H1 (cell line): ENCODE data around the gene LTB4R. TPM values are rescaled to one million over a fixed set of nuclear protein-coding genes. Genes with fewer than 3 reads are reported as not detected.

Experiments
- HDAC6 ChIP-seq: IDR thresholded peaks from one replicate; pipeline ENCODE4 v1.7.1; 2012; ENCODE audit warnings: low read depth, mild to moderate bottlenecking, inconsistent platforms, low read length, moderate library complexity
- JUND ChIP-seq: IDR thresholded peaks from 2 replicates; pipeline ENCODE4 v1.6.1; 2011; ENCODE audit warnings: mild to moderate bottlenecking, improper control_type of control experiment, low read length
- KDM4A ChIP-seq: IDR thresholded peaks from one replicate; pipeline ENCODE4 v1.7.1; 2012; ENCODE audit warnings: low read depth, mild to moderate bottlenecking, moderate library complexity, low read length, inconsistent platforms; ENCODE audit not compliant: severe bottlenecking
- NRF1 ChIP-seq: IDR thresholded peaks from 2 replicates; pipeline ENCODE4 v1.6.1; 2011; ENCODE audit warnings: mild to moderate bottlenecking, low read depth, low read length, improper control_type of control experiment
- SIN3A ChIP-seq, 2 experiments: IDR thresholded peaks in 1 of 2; conservative IDR thresholded peaks in 1 of 2; 2 replicates each; pipeline ENCODE4 v1.6.1; 2011 to 2012; ENCODE audit warnings: low read length in 2 of 2, improper control_type of control experiment in 1 of 2, low read depth in 1 of 2, mild to moderate bottlenecking in 1 of 2
- SP1 ChIP-seq: IDR thresholded peaks from 2 replicates; pipeline ENCODE4 v1.6.1; 2011; ENCODE audit warnings: low read depth, low read length
- SP2 ChIP-seq: IDR thresholded peaks from 2 replicates; pipeline ENCODE4 v1.6.1; 2012; ENCODE audit warnings: mild to moderate bottlenecking, low read length, inconsistent platforms
- ZNF274 ChIP-seq: IDR thresholded peaks from 2 replicates; pipeline ENCODE4 v1.7.0; 2012; ENCODE audit warnings: low read length, borderline replicate concordance; ENCODE audit errors: extremely low read depth
- polyA plus RNA-seq, 7 experiments: library from polyadenylated mRNA; depleted of rRNA in 3 of 7; stranded (reverse) in 5 of 7; unstranded in 2 of 7; fragments of >200 nt in 5 of 7; fragments of 200-250 nt in 2 of 7; gene quantifications; 1 replicate in 5 of 7; 2 replicates in 1 of 7; 4 replicates in 1 of 7; pipeline versions ENCODE4 v1.2.1 to v1.2.3, GENCODE V29; 2011 to 2013; ENCODE audit warnings: missing spikeins in 2 of 7, mixed read lengths in 2 of 7
- small RNA-seq: library from polyadenylated mRNA; stranded (forward); fragments of <200 nt; extraction: miRNeasy Mini kit (QIAGEN cat#:217004); gene quantifications from one replicate; pipeline ENCODE3, GENCODE V24; 2013; ENCODE audit not compliant: insufficient read depth
- total RNA-seq: library from RNA; stranded (reverse); fragmentation: NEBNext Ultra II Directional; extraction: Animal tissue kit (Norgen Biotek cat#: 25700); gene quantifications from 2 replicates; pipeline ENCODE4 v1.2.1, GENCODE V29; 2021
- TF ChIP-seq, protein P1 (sequence below): IDR thresholded peaks from 2 replicates; pipeline ENCODE4 v1.6.1; 2011; ENCODE audit warnings: low read depth, mild to moderate bottlenecking, low read length; ENCODE audit not compliant: insufficient read depth

Gene LTB4R
- total and polyA plus RNA-seq, 2 of the 8 experiments (the other 6 are each of a cell fraction or from before 2014, with no cell fraction given): 4.1 to 6.7 TPM

DNA sequence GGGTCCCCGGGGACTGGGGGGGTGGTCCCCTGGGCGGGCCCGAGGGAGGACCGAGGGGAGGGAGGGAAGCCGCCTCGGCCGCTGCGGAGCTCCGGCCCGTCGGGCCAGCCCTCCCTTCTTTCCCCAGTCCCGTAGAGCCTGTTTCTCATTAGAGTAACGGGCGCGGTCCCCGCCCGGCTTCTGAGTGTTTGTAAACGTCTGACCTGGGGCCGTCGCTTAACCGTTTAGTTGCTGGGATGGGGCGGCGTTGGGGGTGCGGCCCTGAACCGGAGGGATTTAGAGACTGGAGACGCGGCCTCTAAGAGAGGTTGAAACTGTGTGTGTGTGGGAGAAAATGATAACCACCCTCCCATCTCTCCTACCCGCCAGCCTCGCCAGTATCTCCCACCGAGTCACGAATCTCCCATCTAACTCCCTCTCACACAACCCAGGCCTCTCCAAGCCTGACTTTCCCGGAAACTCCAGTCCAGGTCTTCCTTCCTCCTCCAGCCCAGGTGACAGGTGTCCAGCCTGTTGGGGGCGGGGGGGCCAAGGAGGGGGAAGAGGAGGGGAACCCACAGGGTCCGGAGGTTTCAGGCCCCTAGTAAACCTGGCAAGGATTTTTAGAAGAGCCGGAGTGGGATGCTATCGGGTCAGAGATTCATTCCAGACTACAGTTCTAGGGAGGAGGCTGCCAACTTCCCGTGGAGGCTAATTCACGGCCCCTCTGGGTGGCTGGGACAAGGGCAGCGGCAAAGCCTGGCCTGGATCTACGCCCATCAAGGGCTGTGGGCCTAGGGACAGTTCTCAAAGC, 55.6 kb downstream of the LTB4R start (continued):
- TF ChIP-seq SP2: no peak
- no peak for TF ChIP-seq ZNF274
- TF ChIP-seq SIN3A (conservative IDR thresholded peaks at IDR 0.05 in 1 of 2, IDR thresholded peaks at IDR 0.05 in 1 of 2; ENCODE audit: low read depth in 1 of 2, low read length in 2 of 2): peak; percentile 72 to 79; a peak in 3 of 4 replicates
- TF ChIP-seq JUND: no peak
- TF ChIP-seq HDAC6: no peak
- TF ChIP-seq SP1: peak; percentile 97
- TF ChIP-seq KDM4A: no peak
- TF ChIP-seq, protein P1, sequence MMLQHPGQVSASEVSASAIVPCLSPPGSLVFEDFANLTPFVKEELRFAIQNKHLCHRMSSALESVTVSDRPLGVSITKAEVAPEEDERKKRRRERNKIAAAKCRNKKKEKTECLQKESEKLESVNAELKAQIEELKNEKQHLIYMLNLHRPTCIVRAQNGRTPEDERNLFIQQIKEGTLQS: no peak
- no peak for TF ChIP-seq NRF1

Small RNA genes lying within 50 kb of the gene (small RNA-seq; reads per million reads assigned to genes)
- gene RF00026: not detected

Other genes starting within 250 kb of the LTB4R start
Only the 30 nearest of the 33 such genes appear.
- gene DCAF11, start 196.7 kb upstream of the LTB4R start, total RNA-seq: 63.6 and 67.2 TPM in 2 replicates
- gene DCAF11, start 196.7 kb upstream of the LTB4R start, polyA plus RNA-seq (2011; rRNA removed): 60.4 and 74.6 TPM in 2 replicates
- 1.1 TPM in 2 replicates for gene NRL, start 196.6 kb upstream of the LTB4R start, total RNA-seq
- 2.1 and 2.2 TPM in 2 replicates for gene NRL, start 196.6 kb upstream of the LTB4R start, polyA plus RNA-seq (2011; rRNA removed)
- gene FITM1, start 180.8 kb upstream of the LTB4R start, total RNA-seq: 0.33 and 0.76 TPM in 2 replicates
- gene FITM1, start 180.8 kb upstream of the LTB4R start, polyA plus RNA-seq (2011; rRNA removed): 0.53 and 0.80 TPM in 2 replicates
- 85.9 and 91.7 TPM in 2 replicates for gene PSME1, start 175.3 kb upstream of the LTB4R start, total RNA-seq
- gene PSME1, start 175.3 kb upstream of the LTB4R start, polyA plus RNA-seq (2011; rRNA removed): 57.4 and 74.9 TPM in 2 replicates
- 36.9 and 38.4 TPM in 2 replicates for gene EMC9, start 169.9 kb upstream of the LTB4R start, total RNA-seq
- 47.2 and 60.1 TPM in 2 replicates for gene EMC9, start 169.9 kb upstream of the LTB4R start, polyA plus RNA-seq (2011; rRNA removed)
- gene PSME2, start 164.9 kb upstream of the LTB4R start, total RNA-seq: 111 and 118 TPM in 2 replicates
- 71.8 and 76.8 TPM in 2 replicates for gene PSME2, start 164.9 kb upstream of the LTB4R start, polyA plus RNA-seq (2011; rRNA removed)
- 57.8 and 72.0 TPM in 2 replicates for gene RNF31, start 164.0 kb upstream of the LTB4R start, total RNA-seq
- 17.5 and 40.6 TPM in 2 replicates for gene RNF31, start 164.0 kb upstream of the LTB4R start, polyA plus RNA-seq (2011; rRNA removed)
- gene IRF9, start 150.2 kb upstream of the LTB4R start, total RNA-seq: 11.1 and 11.4 TPM in 2 replicates
- 13.2 and 13.3 TPM in 2 replicates for gene IRF9, start 150.2 kb upstream of the LTB4R start, polyA plus RNA-seq (2011; rRNA removed)
- 25.8 and 28.5 TPM in 2 replicates for gene REC8, start 139.4 kb upstream of the LTB4R start, total RNA-seq
- gene REC8, start 139.4 kb upstream of the LTB4R start, polyA plus RNA-seq (2011; rRNA removed): 9.8 and 19.1 TPM in 2 replicates
- gene IPO4, start 122.7 kb upstream of the LTB4R start, total RNA-seq: 108 and 109 TPM in 2 replicates
- 55.5 and 80.6 TPM in 2 replicates for gene IPO4, start 122.7 kb upstream of the LTB4R start, polyA plus RNA-seq (2011; rRNA removed)
- 22.2 and 25.3 TPM in 2 replicates for gene TM9SF1, start 116.1 kb upstream of the LTB4R start, total RNA-seq
- gene TM9SF1, start 116.1 kb upstream of the LTB4R start, polyA plus RNA-seq (2011; rRNA removed): 24.6 and 29.2 TPM in 2 replicates
- gene TSSK4, start 105.8 kb upstream of the LTB4R start, total RNA-seq: 0.28 TPM in 1 of 2 replicates, not detected in the other
- 0.05 TPM in 1 of 2 replicates, not detected in the other for gene TSSK4, start 105.8 kb upstream of the LTB4R start, polyA plus RNA-seq (2011; rRNA removed)
- gene CHMP4A, start 98.0 kb upstream of the LTB4R start, total RNA-seq: 32.9 and 36.4 TPM in 2 replicates
- 23.4 and 37.6 TPM in 2 replicates for gene CHMP4A, start 98.0 kb upstream of the LTB4R start, polyA plus RNA-seq (2011; rRNA removed)
- 14.3 and 17.7 TPM in 2 replicates for gene MDP1, start 95.4 kb upstream of the LTB4R start, total RNA-seq
- 25.3 and 32.2 TPM in 2 replicates for gene MDP1, start 95.4 kb upstream of the LTB4R start, polyA plus RNA-seq (2011; rRNA removed)
- 241 and 253 TPM in 2 replicates for gene NEDD8, start 79.1 kb upstream of the LTB4R start, total RNA-seq
- 196 and 317 TPM in 2 replicates for gene NEDD8, start 79.1 kb upstream of the LTB4R start, polyA plus RNA-seq (2011; rRNA removed)
- 85.3 and 88.3 TPM in 2 replicates for gene GMPR2, start 78.6 kb upstream of the LTB4R start, total RNA-seq
- gene GMPR2, start 78.6 kb upstream of the LTB4R start, polyA plus RNA-seq (2011; rRNA removed): 52.9 and 61.6 TPM in 2 replicates
- gene TINF2, start 68.9 kb upstream of the LTB4R start, total RNA-seq: 31.0 and 36.7 TPM in 2 replicates
- 23.5 and 31.7 TPM in 2 replicates for gene TINF2, start 68.9 kb upstream of the LTB4R start, polyA plus RNA-seq (2011; rRNA removed)
- gene TGM1, start 48.3 kb upstream of the LTB4R start, total RNA-seq: 2.0 and 2.2 TPM in 2 replicates
- gene TGM1, start 48.3 kb upstream of the LTB4R start, polyA plus RNA-seq (2011; rRNA removed): 1.8 and 4.1 TPM in 2 replicates
- gene RABGGTA, start 39.9 kb upstream of the LTB4R start, total RNA-seq: 16.0 and 16.9 TPM in 2 replicates
- gene RABGGTA, start 39.9 kb upstream of the LTB4R start, polyA plus RNA-seq (2011; rRNA removed): 49.8 and 65.1 TPM in 2 replicates
- gene DHRS1, start 11.7 kb upstream of the LTB4R start, total RNA-seq: 8.8 and 13.4 TPM in 2 replicates
- gene DHRS1, start 11.7 kb upstream of the LTB4R start, polyA plus RNA-seq (2011; rRNA removed): 31.7 and 40.2 TPM in 2 replicates
- gene NOP9, start 11.7 kb upstream of the LTB4R start, total RNA-seq: 34.8 and 39.3 TPM in 2 replicates
- gene NOP9, start 11.7 kb upstream of the LTB4R start, polyA plus RNA-seq (2011; rRNA removed): 17.8 and 22.4 TPM in 2 replicates
- not detected in 2 replicates for gene CIDEB, start 3.5 kb upstream of the LTB4R start, total RNA-seq
- 0.09 and 0.11 TPM in 2 replicates for gene CIDEB, start 3.5 kb upstream of the LTB4R start, polyA plus RNA-seq (2011; rRNA removed)
- 6.7 and 7.0 TPM in 2 replicates for gene LTB4R2, start 1.4 kb upstream of the LTB4R start, total RNA-seq
- 5.3 and 9.8 TPM in 2 replicates for gene LTB4R2, start 1.4 kb upstream of the LTB4R start, polyA plus RNA-seq (2011; rRNA removed)
- gene ADCY4, start 23.6 kb downstream of the LTB4R start, total RNA-seq: 0.35 and 0.69 TPM in 2 replicates
- gene ADCY4, start 23.6 kb downstream of the LTB4R start, polyA plus RNA-seq (2011; rRNA removed): 0.27 and 0.57 TPM in 2 replicates
- 0.39 and 0.55 TPM in 2 replicates for gene RIPK3, start 28.5 kb downstream of the LTB4R start, total RNA-seq
- 0.20 and 0.24 TPM in 2 replicates for gene RIPK3, start 28.5 kb downstream of the LTB4R start, polyA plus RNA-seq (2011; rRNA removed)
- gene NFATC4, start 56.7 kb downstream of the LTB4R start, total RNA-seq: 47.3 and 51.2 TPM in 2 replicates
- 50.3 and 78.9 TPM in 2 replicates for gene NFATC4, start 56.7 kb downstream of the LTB4R start, polyA plus RNA-seq (2011; rRNA removed)
- 18.3 and 19.6 TPM in 2 replicates for gene NYNRIN, start 87.5 kb downstream of the LTB4R start, total RNA-seq
- gene NYNRIN, start 87.5 kb downstream of the LTB4R start, polyA plus RNA-seq (2011; rRNA removed): 15.2 and 18.4 TPM in 2 replicates
- gene CBLN3, start 118.2 kb downstream of the LTB4R start, total RNA-seq: 0.52 and 0.54 TPM in 2 replicates
- 0.72 and 1.00 TPM in 2 replicates for gene CBLN3, start 118.2 kb downstream of the LTB4R start, polyA plus RNA-seq (2011; rRNA removed)
- gene KHNYN, start 118.5 kb downstream of the LTB4R start, total RNA-seq: 22.1 and 22.3 TPM in 2 replicates
- gene KHNYN, start 118.5 kb downstream of the LTB4R start, polyA plus RNA-seq (2011; rRNA removed): 7.6 and 9.2 TPM in 2 replicates
- 45.2 and 46.7 TPM in 2 replicates for gene SDR39U1, start 131.3 kb downstream of the LTB4R start, total RNA-seq
- 98.8 and 104 TPM in 2 replicates for gene SDR39U1, start 131.3 kb downstream of the LTB4R start, polyA plus RNA-seq (2011; rRNA removed)